ENCODE results near the gene COL9A2.

The COL9A2 gene

DNA sequence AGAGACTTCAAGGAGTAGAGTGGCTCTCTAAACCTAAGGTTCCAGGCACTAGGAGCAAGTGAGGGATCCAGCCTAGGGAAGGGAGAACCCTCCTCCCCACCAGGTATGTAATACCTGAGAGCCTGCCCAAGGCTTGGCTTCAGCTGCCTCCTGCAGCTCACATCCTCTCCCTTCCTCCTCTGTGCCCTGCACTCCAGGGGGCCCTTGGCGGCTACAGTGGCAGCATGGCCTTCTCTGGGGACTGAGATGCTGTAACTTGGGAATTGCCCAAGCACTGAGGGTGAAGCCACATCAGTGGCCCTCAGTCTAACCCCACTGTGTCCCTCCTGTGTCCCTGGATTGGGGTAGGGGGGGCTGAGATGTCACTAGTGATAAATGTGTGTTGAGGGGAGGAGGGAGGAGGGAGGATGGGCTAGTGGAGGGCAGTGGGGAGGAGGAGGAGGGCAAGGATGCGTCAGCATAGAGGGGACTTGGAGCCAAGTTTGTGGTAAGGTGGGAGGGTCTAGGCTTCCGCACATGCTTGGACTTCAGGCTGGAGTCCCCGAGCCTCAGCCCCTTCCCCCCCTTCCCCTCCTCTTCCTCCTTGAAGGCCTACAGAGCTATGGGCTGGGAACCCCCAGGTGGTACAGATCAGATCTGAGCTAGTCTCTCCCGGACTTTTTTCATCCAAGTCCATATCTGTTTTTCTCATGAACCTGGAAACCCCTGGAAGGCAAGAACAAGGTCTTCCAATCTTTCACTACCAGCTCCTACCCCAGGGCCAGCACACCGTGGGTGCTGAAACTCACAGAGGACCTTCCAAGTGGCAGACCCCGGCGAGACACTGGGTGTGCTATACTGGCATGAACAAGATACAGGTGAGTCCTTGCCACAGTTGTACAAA, 17.5 kb downstream of the COL9A2 start:
- ATAC-seq, result no peak
- TF ChIP-seq OSR1 (CRISPR knock-in tag; IDR thresholded peaks at IDR 0.05) (no peak), GLIS3 (CRISPR knock-in tag; IDR thresholded peaks at IDR 0.05) (no peak), ZC3H10 (CRISPR knock-in tag; IDR thresholded peaks at IDR 0.05) (no peak), ARNTL (CRISPR knock-in tag; IDR thresholded peaks at IDR 0.05; ENCODE audit: borderline replicate concordance, low read depth) (no peak), PPARA (CRISPR knock-in tag; IDR thresholded peaks at IDR 0.05; ENCODE audit: borderline replicate concordance) (no peak), TOX (CRISPR knock-in tag; IDR thresholded peaks at IDR 0.05; ENCODE audit: borderline replicate concordance) (no peak), ZNF8 (CRISPR knock-in tag; IDR thresholded peaks at IDR 0.05) (no peak), ZNF70 (CRISPR knock-in tag; IDR thresholded peaks at IDR 0.05) (no peak), TCF4 (CRISPR knock-in tag; IDR thresholded peaks at IDR 0.05; ENCODE audit: borderline replicate concordance) (no peak), ZNF565 (CRISPR knock-in tag; conservative IDR thresholded peaks at IDR 0.05; ENCODE audit: low read depth) (no peak), PATZ1 (CRISPR knock-in tag; IDR thresholded peaks at IDR 0.05; ENCODE audit: borderline replicate concordance) (no peak), CSDC2 (CRISPR knock-in tag; IDR thresholded peaks at IDR 0.05) (no peak)
- TF ChIP-seq, protein P1, sequence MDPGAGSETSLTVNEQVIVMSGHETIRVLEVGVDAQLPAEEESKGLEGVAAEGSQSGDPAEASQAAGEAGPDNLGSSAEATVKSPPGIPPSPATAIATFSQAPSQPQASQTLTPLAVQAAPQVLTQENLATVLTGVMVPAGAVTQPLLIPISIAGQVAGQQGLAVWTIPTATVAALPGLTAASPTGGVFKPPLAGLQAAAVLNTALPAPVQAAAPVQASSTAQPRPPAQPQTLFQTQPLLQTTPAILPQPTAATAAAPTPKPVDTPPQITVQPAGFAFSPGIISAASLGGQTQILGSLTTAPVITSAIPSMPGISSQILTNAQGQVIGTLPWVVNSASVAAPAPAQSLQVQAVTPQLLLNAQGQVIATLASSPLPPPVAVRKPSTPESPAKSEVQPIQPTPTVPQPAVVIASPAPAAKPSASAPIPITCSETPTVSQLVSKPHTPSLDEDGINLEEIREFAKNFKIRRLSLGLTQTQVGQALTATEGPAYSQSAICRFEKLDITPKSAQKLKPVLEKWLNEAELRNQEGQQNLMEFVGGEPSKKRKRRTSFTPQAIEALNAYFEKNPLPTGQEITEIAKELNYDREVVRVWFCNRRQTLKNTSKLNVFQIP (CRISPR knock-in tag; IDR thresholded peaks at IDR 0.05; ENCODE audit: borderline replicate concordance, low read depth), result no peak
- TF ChIP-seq, protein P2, sequence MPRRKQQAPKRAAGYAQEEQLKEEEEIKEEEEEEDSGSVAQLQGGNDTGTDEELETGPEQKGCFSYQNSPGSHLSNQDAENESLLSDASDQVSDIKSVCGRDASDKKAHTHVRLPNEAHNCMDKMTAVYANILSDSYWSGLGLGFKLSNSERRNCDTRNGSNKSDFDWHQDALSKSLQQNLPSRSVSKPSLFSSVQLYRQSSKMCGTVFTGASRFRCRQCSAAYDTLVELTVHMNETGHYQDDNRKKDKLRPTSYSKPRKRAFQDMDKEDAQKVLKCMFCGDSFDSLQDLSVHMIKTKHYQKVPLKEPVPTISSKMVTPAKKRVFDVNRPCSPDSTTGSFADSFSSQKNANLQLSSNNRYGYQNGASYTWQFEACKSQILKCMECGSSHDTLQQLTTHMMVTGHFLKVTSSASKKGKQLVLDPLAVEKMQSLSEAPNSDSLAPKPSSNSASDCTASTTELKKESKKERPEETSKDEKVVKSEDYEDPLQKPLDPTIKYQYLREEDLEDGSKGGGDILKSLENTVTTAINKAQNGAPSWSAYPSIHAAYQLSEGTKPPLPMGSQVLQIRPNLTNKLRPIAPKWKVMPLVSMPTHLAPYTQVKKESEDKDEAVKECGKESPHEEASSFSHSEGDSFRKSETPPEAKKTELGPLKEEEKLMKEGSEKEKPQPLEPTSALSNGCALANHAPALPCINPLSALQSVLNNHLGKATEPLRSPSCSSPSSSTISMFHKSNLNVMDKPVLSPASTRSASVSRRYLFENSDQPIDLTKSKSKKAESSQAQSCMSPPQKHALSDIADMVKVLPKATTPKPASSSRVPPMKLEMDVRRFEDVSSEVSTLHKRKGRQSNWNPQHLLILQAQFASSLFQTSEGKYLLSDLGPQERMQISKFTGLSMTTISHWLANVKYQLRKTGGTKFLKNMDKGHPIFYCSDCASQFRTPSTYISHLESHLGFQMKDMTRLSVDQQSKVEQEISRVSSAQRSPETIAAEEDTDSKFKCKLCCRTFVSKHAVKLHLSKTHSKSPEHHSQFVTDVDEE (CRISPR knock-in tag; IDR thresholded peaks at IDR 0.05), result no peak

DNA sequence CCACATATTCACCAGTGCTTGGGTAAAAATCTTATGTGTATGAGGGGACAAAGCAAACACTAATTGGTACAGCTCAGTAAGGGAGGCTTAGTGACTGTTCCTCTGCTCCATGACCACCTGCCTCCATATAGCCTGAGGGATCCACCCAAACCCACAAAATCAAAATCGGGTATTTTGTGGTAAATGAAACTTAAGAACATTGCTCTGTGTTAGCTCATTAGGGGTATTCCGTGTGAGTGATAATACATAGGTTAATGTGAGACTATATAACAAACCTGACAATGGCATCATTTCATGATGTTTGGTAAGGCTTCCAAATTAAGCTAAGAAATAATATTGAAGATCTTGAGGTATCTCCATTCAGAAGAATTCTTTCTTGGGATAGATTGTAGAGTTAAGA, 25.8 kb downstream of the COL9A2 start:
- no peak for ATAC-seq
- TF ChIP-seq ZC3H10 (CRISPR knock-in tag; IDR thresholded peaks at IDR 0.05) (no peak), PATZ1 (CRISPR knock-in tag; IDR thresholded peaks at IDR 0.05; ENCODE audit: borderline replicate concordance) (no peak), ZNF8 (CRISPR knock-in tag; IDR thresholded peaks at IDR 0.05) (no peak), TCF4 (CRISPR knock-in tag; IDR thresholded peaks at IDR 0.05; ENCODE audit: borderline replicate concordance) (no peak), ZNF565 (CRISPR knock-in tag; conservative IDR thresholded peaks at IDR 0.05; ENCODE audit: low read depth) (no peak), ZFP30 (CRISPR knock-in tag; IDR thresholded peaks at IDR 0.05) (no peak), CSDC2 (CRISPR knock-in tag; IDR thresholded peaks at IDR 0.05) (no peak), ISL1 (CRISPR knock-in tag; IDR thresholded peaks at IDR 0.05) (no peak), SNAI2 (CRISPR knock-in tag; IDR thresholded peaks at IDR 0.05) (no peak), BACH2 (CRISPR knock-in tag; IDR thresholded peaks at IDR 0.05; ENCODE audit: borderline replicate concordance) (no peak), OSR1 (CRISPR knock-in tag; IDR thresholded peaks at IDR 0.05) (no peak), RARB (CRISPR knock-in tag; IDR thresholded peaks at IDR 0.05) (no peak)
- TF ChIP-seq, protein P3, sequence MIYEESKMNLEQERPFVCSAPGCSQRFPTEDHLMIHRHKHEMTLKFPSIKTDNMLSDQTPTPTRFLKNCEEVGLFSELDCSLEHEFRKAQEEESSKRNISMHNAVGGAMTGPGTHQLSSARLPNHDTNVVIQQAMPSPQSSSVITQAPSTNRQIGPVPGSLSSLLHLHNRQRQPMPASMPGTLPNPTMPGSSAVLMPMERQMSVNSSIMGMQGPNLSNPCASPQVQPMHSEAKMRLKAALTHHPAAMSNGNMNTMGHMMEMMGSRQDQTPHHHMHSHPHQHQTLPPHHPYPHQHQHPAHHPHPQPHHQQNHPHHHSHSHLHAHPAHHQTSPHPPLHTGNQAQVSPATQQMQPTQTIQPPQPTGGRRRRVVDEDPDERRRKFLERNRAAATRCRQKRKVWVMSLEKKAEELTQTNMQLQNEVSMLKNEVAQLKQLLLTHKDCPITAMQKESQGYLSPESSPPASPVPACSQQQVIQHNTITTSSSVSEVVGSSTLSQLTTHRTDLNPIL (CRISPR knock-in tag; IDR thresholded peaks at IDR 0.05; ENCODE audit: low read depth), result no peak
- TF ChIP-seq, protein P1 (CRISPR knock-in tag; IDR thresholded peaks at IDR 0.05; ENCODE audit: borderline replicate concordance, low read depth), result no peak

Data from SK-N-SH treated with all-trans-retinoic acid at 6 μM for 48 hours (cell line).